Forelimb muscle (tissue), 1 donor: ENCODE data around the gene SLC44A2. TPM values are rescaled to one million over a fixed set of nuclear protein-coding genes. Genes with fewer than 3 reads are reported as not detected.

Source experiments
- DNase-seq: peaks from one replicate; pipeline ENCODE4 v3.0.0-alpha.2; 2013; ENCODE audit warnings: low read depth
- polyA plus RNA-seq: library from polyadenylated mRNA; unstranded; fragments of 120-200 nt; gene quantifications from one replicate; pipeline ENCODE4 v1.2.1, GENCODE V29; 2013; ENCODE audit not compliant: insufficient read length

Gene SLC44A2
- polyA plus RNA-seq, 1 donor, result 132 TPM

- no peak for DNase-seq
Measured at GRCh38 chr19:10615429-10616023, 9.8 kb upstream of the SLC44A2 start.

- no peak for DNase-seq
Measured at GRCh38 chr19:10617409-10618121, 7.8 kb upstream of the SLC44A2 start.

DNA sequence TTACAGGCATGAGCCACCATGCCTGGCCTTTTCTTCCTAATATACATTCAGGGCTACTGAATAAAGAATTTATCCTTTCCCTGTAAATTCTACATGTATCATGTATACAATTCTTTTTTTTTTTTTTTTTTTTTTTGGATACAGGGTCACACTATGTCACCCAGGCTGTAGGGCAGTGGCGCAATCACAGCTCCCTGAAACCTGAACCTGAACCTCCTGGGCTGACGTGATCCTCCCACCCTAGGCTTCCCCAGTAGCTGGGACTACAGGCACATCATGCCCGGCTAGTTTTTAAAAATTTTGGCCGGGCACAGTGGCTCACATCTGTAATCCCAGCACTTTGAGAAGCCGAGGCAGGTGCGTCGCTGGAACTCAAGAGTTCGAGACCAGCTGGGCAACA, 6.5 kb upstream of the SLC44A2 start:
- DNase-seq, result no peak

DNA sequence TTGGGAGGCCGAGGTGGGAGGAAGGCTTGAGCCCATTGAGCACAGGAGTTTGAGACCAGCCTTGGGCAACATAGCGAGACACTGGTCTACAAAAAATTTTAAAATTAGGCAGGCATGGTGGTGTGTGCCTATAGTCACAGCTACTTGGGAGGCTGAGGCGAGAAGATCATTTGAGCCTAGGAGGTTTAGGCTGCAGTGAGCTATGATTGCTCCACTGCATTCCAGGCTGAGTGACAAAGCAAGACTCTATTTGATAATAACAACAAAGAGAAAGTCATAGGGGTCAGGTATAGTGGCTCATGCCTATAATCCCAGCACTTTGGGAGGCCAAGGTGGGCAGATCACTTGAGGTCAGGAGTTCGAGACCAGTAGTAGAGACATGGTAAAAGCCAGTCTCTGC, 4.6 kb upstream of the SLC44A2 start:
- no peak for DNase-seq

GRCh38 chr19:10621966-10622365, 3.4 kb upstream of the SLC44A2 start:
- DNase-seq, result no peak

GRCh38 chr19:10624585-10624984, 768 bp upstream of the SLC44A2 start:
- no peak for DNase-seq

DNA sequence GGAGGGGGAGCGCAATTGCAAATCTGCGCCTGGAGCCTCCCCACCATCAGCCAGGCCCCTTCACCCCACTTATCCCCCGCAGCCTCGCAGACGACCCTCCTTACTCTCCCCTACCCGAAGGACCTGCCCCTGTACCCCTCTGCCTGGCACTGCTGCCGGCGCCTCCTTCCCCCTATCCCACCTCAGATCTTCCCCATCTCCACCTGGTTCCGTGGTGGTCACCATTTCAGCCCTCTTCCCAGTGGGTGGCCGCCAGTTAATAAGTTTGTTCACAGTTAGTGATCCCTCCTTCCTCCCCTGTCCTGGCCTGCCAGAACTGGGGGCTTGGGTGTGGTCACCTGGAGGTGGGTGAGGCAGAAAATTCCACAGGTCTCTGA, 397 bp downstream of the SLC44A2 start:
- no peak for DNase-seq

DNA sequence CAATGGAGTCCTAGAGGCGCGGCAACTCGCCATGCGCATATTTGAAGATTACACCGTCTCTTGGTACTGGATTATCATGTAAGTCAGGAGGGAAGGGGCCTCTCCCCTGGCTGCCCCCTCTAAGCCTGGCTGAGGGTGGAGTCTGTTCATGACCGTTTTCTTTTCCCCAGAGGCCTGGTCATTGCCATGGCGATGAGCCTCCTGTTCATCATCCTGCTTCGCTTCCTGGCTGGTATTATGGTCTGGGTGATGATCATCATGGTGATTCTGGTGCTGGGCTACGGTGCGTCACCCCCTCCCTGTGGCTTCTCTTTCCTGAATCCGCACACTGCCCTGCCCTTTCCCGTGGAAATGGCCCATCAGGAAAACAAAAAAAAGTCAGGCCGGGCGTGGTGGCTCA, 6.5 kb downstream of the SLC44A2 start:
- DNase-seq, result no peak

- no peak for DNase-seq
Measured at GRCh38 chr19:10634430-10634829, 9.1 kb downstream of the SLC44A2 start.

DNA sequence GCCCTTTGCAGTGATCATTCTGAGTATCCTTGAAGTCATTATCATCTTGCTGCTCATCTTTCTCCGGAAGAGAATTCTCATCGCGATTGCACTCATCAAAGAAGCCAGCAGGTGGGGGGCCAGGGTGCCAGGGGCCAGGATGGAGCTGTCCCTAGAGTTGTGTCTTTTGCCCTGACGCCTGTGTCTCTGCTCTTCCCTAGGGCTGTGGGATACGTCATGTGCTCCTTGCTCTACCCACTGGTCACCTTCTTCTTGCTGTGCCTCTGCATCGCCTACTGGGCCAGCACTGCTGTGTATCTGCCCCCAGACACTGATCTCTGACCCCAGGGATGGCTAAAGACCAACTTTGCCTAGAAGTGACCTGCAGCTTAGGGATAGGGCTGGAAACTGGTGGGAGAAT, 9.6 kb downstream of the SLC44A2 start:
- no peak for DNase-seq

DNA sequence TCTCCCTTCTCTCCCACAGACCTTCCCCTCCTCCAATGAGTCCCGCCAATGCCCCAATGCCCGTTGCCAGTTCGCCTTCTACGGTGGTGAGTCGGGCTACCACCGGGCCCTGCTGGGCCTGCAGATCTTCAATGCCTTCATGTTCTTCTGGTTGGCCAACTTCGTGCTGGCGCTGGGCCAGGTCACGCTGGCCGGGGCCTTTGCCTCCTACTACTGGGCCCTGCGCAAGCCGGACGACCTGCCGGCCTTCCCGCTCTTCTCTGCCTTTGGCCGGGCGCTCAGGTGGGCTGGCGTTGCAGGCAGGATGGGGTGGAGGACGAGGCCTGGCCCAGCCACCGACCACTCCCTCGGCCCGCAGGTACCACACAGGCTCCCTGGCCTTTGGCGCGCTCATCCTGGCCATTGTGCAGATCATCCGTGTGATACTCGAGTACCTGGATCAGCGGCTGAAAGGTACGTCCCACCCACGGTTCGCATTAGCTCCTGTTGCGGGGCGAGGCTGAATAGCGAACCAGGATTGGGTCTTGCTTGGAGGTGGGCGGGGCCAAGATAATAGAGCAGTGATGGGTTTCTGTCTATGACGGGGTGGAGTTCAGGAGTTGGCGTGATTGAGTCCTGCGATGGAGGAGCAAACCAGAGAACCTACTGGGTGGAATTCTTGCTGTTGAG, 11.1 kb downstream of the SLC44A2 start:
- DNase-seq, result no peak

- DNase-seq, result no peak
Measured at GRCh38 chr19:10637894-10638293, 12.5 kb downstream of the SLC44A2 start.

DNA sequence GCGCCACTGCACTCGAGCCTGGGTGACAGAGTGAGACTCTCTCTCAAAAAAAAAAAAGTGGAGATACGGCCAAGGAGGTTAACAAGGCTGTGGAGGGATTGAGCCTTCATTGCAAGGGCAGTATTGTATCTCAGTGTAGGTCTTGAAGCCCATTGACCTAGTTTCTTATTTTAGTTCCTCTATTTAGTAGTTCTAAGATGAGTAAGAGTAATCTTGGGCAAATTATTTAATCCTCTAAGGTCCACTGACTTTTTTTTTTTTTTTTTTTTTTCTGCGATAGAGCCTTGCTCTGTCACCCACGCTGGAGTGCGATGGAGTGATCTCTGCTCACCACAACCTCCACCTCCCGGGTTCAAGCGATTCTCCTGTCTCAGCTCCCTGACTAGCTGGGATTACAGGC, 14.5 kb downstream of the SLC44A2 start:
- DNase-seq, result no peak

GRCh38 chr19:10640361-10640760, 15.0 kb downstream of the SLC44A2 start:
- DNase-seq, result no peak

- DNase-seq, result no peak
Measured at GRCh38 chr19:10641248-10641647, 15.9 kb downstream of the SLC44A2 start.

DNA sequence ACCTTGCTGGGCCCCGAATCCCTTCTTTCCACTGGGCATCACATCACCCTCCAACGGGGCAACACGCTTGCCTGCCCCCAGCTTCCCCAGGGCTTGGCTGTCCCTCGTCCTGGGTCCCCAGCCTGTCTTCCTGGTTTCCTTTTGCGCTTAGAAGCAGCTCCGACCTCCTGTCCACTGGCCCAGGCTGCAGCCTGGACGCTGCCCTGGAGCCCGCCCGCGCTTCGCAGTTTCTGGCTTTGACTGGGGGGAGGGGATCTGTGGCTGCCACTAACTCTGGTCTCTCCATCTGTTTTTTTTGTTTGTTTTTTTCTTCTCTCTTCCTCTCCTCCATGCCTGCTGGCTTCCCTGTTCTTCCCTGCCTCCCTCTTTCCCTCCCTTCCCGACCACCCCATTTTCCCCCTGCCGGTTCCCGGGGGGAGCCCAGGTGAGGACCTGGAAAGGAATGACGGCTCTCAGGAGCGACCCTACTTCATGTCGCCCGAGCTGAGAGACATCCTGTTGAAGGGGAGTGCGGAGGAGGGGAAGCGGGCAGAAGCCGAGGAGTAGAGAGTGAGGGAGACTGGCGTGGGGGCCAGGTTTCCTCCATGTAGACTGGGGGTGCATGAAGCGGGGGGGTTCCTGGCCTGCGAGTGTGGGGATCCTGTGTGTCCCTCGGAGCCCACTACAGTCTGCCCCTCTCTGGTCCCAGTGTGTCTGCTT, 17.3 kb downstream of the SLC44A2 start:
- DNase-seq, result no peak

GRCh38 chr19:10643172-10643967, 18.0 kb downstream of the SLC44A2 start:
- no peak for DNase-seq

GRCh38 chr19:10643968-10644259, 18.6 kb downstream of the SLC44A2 start:
- DNase-seq, result peak; percentile 60

- DNase-seq, result no peak
Measured at GRCh38 chr19:10644260-10645007, 19.1 kb downstream of the SLC44A2 start.

GRCh38 chr19:10646456-10647159, 21.3 kb downstream of the SLC44A2 start:
- no peak for DNase-seq

GRCh38 chr19:10648360-10648759, 23.0 kb downstream of the SLC44A2 start:
- no peak for DNase-seq
